HL-60 (cell line): ENCODE measurements around the gene FITM2.

ENCODE experiments used
- GABPA ChIP-seq: IDR thresholded peaks from 2 replicates; pipeline ENCODE4 v1.6.1; 2012; ENCODE audit warnings: low read depth
- POLR2AphosphoS5 ChIP-seq: IDR thresholded peaks from 2 replicates; pipeline ENCODE4 v1.6.1; 2012; ENCODE audit warnings: low read depth
- SPI1 ChIP-seq: IDR thresholded peaks from 2 replicates; pipeline ENCODE4 v1.6.1; 2012; ENCODE audit warnings: low read depth, mild to moderate bottlenecking, borderline replicate concordance
- TF ChIP-seq, protein P1 (sequence below): IDR thresholded peaks from one replicate; pipeline ENCODE4 v1.5.1; 2011; ENCODE audit warnings: low read length, control low read depth, inconsistent platforms; ENCODE audit not compliant: insufficient read depth
- TF ChIP-seq, protein P2 (sequence below): IDR thresholded peaks from 2 replicates; pipeline ENCODE4 v1.6.1; 2012; ENCODE audit warnings: low read depth; ENCODE audit not compliant: insufficient replicate concordance

DNA sequence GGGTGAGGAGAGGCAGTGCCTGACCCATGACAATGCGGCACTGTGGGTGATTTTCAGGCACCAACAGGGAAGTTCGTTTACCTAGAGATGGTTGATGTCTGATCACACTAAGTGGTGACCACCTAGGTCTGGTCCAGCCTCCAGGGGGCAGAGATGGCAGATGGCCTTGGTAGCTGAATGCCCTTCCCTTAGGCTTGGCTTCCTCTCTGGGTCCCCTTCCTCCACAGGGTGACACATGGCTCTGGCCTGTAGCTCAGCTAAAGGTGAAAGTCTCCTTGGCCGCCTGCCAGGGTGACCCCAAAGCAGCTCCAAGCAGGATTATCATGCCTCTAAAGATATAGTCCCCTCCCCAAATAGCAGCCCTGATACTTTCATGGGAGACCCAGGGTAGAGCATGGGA, 57.5 kb downstream of the FITM2 start:
- TF ChIP-seq, protein P1, sequence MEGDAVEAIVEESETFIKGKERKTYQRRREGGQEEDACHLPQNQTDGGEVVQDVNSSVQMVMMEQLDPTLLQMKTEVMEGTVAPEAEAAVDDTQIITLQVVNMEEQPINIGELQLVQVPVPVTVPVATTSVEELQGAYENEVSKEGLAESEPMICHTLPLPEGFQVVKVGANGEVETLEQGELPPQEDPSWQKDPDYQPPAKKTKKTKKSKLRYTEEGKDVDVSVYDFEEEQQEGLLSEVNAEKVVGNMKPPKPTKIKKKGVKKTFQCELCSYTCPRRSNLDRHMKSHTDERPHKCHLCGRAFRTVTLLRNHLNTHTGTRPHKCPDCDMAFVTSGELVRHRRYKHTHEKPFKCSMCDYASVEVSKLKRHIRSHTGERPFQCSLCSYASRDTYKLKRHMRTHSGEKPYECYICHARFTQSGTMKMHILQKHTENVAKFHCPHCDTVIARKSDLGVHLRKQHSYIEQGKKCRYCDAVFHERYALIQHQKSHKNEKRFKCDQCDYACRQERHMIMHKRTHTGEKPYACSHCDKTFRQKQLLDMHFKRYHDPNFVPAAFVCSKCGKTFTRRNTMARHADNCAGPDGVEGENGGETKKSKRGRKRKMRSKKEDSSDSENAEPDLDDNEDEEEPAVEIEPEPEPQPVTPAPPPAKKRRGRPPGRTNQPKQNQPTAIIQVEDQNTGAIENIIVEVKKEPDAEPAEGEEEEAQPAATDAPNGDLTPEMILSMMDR = no peak
- TF ChIP-seq, protein P2, sequence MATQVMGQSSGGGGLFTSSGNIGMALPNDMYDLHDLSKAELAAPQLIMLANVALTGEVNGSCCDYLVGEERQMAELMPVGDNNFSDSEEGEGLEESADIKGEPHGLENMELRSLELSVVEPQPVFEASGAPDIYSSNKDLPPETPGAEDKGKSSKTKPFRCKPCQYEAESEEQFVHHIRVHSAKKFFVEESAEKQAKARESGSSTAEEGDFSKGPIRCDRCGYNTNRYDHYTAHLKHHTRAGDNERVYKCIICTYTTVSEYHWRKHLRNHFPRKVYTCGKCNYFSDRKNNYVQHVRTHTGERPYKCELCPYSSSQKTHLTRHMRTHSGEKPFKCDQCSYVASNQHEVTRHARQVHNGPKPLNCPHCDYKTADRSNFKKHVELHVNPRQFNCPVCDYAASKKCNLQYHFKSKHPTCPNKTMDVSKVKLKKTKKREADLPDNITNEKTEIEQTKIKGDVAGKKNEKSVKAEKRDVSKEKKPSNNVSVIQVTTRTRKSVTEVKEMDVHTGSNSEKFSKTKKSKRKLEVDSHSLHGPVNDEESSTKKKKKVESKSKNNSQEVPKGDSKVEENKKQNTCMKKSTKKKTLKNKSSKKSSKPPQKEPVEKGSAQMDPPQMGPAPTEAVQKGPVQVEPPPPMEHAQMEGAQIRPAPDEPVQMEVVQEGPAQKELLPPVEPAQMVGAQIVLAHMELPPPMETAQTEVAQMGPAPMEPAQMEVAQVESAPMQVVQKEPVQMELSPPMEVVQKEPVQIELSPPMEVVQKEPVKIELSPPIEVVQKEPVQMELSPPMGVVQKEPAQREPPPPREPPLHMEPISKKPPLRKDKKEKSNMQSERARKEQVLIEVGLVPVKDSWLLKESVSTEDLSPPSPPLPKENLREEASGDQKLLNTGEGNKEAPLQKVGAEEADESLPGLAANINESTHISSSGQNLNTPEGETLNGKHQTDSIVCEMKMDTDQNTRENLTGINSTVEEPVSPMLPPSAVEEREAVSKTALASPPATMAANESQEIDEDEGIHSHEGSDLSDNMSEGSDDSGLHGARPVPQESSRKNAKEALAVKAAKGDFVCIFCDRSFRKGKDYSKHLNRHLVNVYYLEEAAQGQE = no peak
- TF ChIP-seq SPI1 (no peak), POLR2AphosphoS5 (no peak), GABPA (no peak)
